CD4-positive, alpha-beta T cell treated with Interleukin-21 for 1 hour (primary cell): ENCODE measurements around the gene CNTN4.

Experiments used
- DNase-seq: peaks from one replicate; pipeline ENCODE4 v3.0.0-alpha.2; 2020

CNTN4 gene

DNA sequence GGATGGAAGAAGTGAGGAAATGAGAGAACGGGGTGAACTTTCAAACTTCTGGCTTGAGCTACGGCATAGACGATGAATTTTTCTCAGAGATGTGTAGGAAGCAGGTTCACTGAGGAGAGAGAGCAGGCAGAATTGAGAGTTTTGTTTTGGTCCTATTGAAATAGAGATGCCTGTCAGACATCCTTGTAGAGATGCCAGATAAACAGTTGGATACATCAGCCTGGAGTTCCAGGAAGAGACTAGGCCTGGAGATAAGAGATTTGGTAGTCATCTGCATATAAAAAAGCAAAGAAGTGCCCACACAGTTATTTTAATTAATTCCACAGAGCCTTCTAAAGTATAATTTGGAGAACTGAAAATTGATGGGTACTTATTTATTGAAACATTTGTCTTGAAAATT is 515.9 kb downstream of the CNTN4 start:
- DNase-seq: no peak

DNA sequence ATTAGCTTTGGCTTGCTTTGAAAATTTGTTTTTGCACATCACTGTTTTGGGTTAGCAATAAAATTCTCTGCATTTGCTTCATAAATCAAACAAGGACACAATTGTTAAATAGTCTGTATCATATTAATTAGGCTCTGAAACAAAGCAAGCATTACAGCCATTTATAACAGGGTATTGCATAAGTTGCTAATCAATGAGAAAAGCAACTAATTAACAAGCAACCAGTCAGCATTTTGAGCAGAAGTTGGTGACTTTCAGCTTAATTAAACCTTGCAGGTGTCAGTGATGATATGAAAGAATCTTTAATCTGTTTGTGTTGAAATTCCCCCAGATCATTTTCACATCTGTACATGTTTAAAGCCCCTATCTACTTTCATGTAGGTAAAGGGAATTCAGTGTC is 516.4 kb downstream of the CNTN4 start:
- DNase-seq: no peak

DNA sequence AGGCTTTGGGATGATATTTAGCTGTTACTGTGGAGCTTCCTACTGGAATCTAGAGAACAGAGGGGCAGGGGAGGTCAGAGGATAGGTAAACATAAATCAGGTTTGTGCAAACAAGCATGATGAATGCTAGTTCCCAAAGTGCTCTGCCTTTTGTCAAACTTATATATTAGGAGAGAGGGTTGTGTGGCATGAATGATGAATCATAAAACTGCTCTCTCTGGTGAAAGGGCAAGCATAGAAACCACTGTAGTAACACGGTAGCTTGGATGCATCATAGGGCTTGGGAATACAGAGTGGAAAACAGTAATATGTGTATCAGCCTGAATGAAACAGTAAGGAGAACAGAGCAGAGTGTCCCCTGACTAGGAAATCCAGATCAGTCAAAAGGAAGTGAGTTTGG is 524.8 kb downstream of the CNTN4 start:
- DNase-seq: no peak

DNA sequence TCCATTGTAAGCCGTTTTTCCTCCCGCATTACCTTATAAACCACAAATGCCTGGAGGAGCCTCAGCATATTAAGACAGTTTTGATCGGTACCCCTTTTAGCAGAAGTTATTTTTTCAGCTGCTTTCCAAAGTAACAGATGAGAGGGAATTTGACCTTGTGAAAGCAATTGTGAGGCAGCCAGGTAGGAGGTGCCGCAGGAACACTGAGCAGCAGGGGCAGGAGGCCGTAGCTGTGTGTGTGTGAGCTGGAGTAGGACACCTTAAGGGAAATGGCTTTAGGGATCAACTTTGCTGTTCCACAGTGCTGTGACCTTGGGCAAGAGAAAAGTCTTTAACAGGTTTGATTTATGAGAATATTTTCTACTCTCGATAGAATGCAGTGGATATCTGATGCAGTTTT is 529.5 kb downstream of the CNTN4 start:
- DNase-seq: no peak

DNA sequence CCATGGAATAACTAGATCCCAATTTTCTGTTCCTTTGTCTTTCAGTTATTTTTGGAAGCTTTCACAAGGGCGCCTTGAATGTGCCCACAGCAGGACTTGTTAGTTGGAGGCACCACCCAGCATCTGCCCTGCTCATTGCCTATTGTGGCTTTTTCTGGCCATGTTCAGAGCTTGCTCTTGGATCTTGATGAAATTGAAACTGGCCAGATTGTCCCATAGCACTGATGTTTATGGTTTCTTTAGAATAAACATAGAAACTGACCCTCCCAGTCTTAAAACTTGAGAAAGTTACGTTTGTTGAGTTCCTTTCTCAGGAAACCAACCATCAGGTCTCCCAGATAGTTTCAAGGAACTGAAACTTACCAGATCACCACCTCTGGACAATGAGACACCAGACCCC is 536.8 kb downstream of the CNTN4 start:
- DNase-seq: no peak

DNA sequence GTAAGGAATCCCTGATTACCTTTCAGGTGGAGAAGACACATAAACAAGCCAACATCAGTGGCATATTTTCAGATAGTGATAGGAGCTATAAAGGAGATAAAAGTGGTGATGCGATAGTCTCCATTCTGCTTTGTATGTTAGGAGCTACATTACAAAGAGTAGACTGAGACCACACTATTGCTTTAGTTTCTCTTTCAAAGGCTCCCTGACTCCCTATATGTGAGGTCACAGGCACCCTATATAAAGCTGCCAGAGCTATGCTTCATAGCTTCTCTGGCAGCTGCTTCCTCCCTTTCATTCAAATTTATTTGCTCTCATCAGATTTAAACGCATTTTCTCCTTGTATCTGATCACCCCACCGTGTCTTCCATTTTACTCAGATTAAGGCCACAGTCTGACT is 544.9 kb downstream of the CNTN4 start:
- no peak for DNase-seq

DNA sequence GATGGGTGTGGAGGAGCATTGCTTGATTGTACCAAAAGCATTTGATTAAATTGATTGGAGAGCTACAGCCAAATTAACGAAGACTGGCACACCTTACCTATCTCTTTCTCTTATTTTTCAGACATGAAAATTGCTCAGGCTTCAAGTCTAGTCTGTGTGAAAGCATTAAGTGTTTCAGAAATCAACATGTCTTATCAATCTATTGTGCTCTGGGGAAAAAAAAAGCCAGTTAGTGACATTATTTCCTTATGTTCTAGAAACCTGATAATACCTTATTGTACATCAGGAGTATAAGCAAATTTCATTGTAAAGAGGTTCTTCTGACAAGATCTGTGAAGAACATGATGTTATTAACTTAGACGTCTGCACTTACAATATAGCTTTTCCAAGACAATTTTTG is 546.3 kb downstream of the CNTN4 start:
- no peak for DNase-seq

DNA sequence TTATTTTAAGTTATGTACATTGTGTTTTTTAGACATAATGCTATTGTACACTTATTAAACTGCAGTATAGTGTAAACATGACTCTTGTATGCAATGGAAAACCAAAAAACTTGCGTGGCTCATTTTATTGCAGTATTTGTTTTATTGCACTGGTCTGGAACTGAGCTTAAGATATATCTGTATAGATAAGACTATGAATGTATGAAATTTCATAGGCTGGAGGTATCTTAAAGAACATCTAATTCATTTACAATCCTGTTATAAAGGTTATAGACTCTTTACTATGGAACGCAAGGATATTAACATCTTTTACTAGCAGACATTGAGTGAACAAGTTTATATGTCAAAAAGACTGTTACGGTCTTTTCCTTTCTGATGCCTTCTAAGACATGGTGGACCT is 552.1 kb downstream of the CNTN4 start:
- no peak for DNase-seq

DNA sequence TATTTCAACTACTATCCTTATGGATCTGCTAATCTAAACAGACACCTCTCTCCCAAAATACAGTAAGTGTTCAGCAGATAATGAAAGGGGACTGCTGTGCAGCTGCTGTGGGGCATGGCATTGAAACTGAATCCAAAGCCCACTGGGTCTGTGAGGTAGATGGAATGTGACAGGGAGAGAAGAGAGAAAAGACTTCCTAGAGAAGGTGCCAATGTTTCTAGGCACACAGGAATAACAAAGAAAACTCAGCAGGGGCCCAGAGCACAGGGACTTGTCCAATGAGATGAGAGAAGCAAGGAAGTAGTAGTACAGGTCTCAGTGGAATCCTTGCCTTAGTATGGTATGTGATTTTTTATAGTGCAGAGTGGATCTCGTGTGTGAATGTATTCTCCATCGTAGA is 553.7 kb downstream of the CNTN4 start:
- DNase-seq: no peak

DNA sequence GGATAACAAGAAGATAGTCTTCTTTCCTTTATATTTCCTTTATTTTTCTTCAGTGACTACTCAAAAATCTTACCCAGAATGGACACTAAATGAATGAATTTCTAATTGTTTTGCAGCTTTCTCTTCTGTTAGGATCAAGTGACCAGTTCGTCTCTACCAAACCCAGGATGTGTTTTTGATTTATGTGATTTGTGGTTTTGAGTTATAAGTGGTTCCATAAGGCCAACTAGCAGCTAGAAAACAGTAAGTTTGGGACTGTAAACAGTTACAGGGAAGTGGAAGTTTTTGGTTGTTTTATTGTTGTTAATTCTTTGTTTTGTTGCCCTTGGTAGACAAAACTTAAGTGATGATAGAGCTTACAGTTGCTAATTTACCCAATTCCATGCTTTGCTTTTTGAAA is 555.0 kb downstream of the CNTN4 start:
- no peak for DNase-seq

DNA sequence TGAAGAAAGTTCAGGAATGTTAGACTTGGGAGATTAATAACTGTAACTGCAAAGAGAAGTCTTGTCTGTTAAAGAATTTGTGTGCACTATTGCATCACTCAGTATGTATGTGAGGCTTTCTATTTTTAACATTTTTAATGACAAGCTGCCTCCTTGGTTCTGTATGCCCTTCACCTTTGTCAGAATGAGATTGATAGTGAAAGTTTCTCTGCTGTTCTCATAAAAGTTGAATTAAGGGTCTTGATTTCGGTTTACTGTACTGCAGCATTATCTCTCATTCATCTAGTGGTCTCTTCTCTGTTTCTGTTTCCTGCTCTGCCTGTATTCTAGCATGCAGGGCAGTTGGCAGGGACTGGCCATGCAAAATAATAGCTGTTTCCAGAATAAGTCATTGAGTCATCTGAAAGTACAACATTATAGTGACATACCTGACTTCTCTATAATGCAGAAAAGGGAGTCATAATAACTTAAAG is 556.6 kb downstream of the CNTN4 start:
- DNase-seq: no peak

DNA sequence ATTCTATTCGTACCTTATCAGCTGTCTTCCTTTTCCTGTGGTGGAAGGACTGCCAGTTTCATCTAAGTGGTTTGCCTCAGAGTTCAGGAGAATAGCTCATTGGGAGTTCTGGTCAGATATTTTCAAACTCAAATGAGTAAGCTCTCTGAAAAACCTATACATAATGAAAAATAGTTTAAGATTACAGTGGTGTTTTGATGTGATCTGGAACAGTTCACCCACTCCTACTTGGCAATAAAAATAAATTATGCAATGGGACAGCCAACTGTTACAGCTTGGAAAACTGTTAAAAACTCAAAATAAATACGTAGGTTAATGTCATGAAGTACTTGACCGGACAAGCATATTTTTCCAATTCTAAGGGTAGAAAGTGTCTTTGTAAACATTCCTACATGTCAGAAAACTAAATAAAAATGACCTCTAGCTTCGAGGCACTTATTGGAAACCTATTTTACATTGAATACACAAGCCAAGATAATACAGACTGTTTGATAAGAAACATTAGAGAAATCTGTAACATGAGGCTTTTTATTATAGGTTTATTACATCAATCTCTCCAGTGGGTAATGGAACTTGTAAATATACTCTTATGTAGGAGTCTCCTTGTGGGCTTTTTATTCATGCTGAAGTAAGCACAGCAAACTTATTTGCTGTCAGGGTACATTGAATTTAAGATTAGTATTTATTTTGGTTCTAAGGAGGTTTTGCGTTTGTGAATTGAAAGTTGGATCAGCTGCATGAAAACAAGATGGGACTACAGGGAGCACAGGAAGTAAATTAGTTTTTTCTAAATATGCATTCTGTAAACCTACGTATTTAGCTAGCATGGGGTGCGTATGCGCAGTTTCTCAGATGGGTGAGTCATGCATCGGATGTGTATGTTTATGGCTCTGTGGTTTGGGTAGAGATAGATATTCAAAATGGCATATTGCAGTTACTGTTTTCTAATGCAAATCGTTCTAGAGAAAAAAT is 558.4 kb downstream of the CNTN4 start:
- DNase-seq: no peak

DNA sequence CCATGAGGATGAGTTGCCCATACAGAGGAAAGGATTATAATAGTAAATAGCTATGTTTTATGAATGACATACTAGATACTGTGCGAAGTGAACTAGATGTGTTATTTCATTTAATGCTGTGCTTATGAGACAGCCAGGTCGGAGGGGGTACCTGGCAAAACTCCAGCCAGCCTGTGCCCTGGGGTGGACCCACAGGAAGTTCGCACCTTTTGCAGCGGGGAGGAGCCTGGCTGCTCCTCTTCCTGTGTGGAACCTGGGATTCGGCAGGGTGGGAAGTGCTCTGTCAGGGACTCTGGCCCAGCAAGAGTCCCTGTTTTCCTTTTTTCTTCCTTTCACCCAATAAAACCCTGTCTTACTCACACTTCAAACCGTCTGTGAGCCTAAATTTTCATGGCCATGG is 559.3 kb downstream of the CNTN4 start:
- no peak for DNase-seq

DNA sequence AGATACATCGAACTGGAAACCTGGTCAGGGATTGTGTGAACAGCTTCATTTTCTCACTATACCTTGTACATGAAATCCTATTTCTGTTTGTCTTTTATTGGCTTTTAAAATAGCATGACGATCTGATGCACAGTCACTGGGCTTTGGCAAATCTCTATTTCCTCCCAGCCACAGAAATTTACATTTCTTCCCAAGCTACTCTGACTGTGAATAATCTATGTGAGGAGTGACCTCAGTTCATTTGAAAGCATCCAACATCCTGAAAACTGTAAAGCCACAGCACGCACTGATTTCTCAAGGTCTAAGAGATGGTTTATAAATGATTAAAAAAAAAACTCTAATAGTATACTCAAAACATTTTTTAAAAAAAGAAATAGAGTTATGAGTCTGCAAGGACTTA is 561.2 kb downstream of the CNTN4 start:
- no peak for DNase-seq

DNA sequence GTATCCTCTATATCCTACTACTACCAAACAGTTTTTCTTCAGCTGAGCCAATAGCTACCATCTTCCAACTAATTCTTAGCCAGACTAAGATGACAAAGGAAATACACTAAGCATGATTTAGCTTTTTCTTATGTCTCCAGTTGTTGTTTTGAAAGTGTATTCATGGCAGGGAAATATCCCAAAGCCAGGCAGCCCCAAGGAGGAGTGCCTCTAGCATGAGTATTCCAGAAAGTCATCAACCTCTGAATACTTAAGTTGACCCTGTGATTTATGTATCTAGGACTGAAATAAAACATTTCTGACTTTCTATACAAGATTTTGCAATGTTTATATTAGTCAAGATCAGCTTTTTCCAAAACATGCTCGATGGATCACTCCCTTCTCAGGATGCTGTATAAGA is 562.4 kb downstream of the CNTN4 start:
- DNase-seq: no peak

DNA sequence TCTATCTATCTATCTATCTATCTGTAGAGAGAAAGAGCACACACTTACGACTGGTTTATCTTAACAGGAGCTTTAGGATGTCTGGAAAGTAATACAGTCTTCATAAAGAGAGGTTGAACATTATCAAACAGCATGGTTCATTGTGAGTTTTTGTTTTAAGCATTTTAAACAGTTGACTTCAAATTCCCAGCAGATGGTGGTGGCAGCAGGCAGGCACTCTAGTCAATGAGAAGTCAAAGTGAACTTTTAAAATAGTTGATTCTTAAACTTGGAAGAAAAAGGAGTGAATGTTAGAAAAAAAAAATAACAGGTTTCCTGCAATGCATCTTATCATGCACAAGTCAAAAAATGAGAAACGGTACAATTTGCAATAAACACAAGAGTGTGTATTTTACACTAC is 578.8 kb downstream of the CNTN4 start:
- DNase-seq: no peak

DNA sequence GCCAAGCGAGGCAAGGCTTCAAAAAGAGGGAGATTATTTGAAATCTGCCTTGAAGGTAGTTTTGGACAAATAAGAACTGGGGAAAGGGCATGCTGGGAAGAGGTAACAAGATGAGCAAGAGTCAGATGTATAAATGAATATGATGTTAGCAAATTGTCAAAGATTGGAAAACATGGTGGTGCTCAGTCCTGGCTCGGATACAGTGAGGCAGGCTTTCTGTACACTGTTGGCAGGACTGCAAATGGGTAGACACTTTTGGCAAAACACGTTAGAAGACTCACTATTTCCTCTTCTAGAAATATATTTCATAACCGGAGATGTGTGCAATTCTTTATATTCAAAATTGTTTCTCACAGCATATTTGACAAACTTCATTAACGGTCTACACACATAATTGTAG is 581.6 kb downstream of the CNTN4 start:
- no peak for DNase-seq

DNA sequence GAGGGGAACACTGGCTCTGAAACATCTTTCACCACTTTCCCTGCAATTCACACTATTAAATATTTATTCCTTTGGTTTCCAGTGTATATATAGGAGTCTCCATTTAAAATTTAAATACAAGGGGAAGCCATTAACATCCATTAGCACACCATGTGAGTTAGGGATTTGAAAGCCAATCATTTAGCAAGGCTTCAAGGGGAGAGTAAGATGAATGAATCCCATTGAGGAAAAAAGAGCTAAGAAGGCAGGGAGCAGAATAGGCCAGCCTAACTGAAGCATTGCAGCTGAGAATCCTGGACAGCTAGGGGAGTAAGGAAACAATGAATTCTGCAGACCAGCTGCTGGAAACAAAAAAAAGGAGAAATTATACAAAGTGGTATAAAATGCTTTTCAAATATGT is 585.4 kb downstream of the CNTN4 start:
- DNase-seq: no peak

DNA sequence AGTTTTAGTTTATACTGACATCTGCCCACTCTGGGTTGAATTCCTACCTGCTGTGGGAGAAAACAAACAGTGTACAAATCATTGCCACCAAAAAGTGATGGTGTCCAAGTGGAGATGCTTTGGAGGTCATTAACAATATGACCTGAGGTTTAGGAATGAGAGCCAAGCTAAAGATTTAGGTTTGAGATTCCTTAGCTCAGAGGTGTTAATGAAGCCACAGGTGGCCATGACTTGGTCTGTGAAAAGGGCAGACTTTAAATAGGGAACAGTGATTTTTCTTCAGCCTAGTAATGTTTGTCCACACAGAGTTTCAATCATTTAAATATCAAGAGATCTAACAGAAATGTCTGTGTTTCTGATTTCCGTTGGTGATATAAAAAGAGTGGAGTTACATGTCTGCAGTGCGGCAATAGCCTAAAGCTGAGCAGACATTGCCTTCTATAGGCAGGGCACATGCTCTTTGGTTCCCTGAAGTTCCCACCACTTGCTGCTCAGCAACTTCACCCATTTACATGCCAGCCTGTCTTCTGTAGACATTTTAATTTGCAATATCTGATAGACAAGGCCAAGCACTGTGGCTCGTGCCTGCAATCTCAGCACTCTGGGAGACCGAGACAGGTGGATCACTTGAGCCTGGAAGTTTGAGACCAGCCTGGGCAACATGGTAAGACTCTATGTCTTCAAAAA is 588.3 kb downstream of the CNTN4 start:
- no peak for DNase-seq

DNA sequence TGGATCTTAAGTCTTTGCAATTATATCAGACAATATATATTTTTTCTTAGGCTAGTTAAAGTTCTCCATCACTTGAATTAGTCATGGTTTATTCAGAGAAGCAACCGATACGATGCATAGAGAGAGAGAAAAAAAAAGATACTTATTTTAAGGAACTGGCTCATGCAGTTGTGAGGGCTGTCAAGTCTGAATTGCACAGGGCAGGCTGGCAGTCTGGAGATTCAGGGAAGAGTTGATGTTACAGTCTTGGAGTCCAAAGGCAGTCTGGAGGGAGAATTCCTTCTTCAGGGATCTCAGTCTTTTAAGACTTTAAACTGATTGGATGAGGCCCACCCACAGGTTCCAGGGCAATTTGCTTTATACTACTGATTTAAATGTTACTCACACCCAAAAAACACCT is 598.9 kb downstream of the CNTN4 start:
- no peak for DNase-seq

DNA sequence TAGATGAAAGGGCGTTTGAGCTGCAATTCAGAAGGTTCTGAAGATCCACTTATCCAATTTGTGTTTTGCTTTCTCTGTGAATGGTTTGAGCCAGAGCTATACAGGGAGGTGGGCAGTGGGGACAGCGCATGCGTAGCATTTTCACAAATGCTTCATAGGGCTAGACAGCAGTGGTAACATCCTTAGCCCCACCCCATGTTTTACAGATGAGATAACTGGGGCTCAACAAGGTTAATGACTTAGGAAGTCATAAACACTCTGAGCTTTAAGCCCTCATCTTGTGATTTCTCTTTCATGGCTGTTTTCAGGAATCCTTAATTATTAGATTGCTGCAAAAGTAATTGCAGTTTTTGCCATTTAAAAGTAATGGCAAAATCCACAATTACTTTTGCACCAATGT is 602.8 kb downstream of the CNTN4 start:
- DNase-seq: no peak

DNA sequence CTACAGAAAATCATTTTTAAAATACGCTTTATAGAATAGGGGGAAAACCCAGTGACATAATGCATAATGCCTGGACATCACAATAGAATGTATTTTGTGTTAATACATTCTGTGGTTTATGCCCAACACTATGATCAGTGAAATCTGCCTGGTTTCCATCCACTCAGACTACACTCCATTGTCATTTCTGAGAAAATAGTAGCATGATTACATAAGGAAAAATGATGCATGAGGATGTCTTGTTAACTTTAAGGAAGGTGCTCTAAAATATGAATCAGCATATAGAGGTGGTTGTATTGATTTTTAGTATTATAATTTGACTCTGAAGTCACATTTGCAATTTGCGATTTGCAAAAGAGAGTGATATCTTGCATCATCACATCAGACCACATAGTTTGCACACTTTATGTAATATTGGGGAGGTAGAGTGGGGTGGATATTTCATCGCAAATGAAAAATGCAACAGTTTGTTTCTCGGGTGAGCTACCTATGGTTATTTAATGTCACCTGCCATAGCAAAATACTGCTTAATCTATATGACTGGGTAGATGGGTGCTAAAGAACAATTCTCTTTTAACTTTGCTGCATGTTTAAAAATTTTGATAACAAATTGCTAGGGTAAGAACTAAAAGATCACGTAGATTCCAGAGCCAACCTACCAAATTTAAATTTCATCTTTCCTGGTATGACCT is 607.6 kb downstream of the CNTN4 start:
- DNase-seq: no peak

DNA sequence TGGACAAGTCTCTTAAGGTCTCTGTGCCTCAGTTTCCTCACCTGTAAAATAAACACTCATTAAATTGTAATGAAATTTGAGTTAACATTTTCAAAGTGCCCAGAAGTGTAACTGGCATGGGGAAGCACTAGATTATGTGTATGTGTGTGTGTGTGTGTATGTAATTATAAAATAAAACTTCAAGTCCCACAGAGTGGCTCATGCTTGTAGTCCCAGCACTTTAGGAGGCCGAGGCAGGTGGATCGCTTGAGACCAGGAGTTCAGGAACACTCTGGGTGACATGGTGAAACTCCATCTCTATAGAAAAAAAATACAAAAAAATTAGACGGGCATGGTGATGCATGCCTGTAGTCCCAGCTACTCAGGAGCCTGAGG is 608.2 kb downstream of the CNTN4 start:
- DNase-seq: no peak

DNA sequence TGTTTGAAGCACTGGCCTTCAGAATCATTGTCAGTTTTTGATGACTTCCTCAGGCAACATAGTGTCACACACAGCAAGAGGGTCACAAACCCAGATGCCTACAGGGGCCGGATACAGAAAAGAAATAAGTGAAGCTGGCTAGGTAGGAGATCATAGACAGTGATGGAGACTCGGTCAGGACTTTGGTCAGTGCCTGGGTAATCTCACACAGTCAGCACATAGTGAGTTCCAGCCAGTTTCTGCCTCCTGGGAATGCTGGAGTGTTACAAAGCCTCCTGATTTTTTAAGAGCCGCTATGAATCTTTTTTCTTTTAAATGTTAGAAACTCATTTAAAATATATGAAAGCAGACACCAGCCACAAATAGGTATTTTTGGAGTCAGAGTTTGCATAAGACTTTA is 612.4 kb downstream of the CNTN4 start:
- DNase-seq: no peak
